Thyroid gland (tissue), 4 donors: ENCODE results near the gene TMPRSS11F. TPM values are rescaled to one million over a fixed set of nuclear protein-coding genes. Genes with fewer than 3 reads are reported as not detected.

Experiments used
- DNase-seq, 2 donors: peaks; one replicate each; pipeline ENCODE4 v3.0.0-alpha.2; 2019
- H3K27ac ChIP-seq, 3 donors: fragments of 200-600 bp; sonication (generic); 1 replicate in 2 of 3; 2 replicates in 1 of 3; pipeline ENCODE4 v1.5.1; 2016 to 2019; ENCODE audit warnings: mild to moderate bottlenecking in 1 of 3, moderate library complexity in 1 of 3
- H3K27me3 ChIP-seq: fragments of 200-600 bp; sonication (generic); one replicate; pipeline ENCODE4 v1.5.1; 2019
- H3K36me3 ChIP-seq, 2 donors: fragments of 200-600 bp; sonication (generic); one replicate each; pipeline ENCODE4 v1.5.1; 2016 to 2019
- H3K4me1 ChIP-seq, 2 donors: fragments of 200-600 bp; sonication (generic); one replicate each; pipeline ENCODE4 v1.5.1; 2017 to 2019
- H3K4me3 ChIP-seq, 3 donors: fragments of 200-600 bp; sonication (generic); replicated peaks in 1 of 3; 1 replicate in 2 of 3; 2 replicates in 1 of 3; pipeline ENCODE4 v1.5.1; 2016; ENCODE audit warnings: mild to moderate bottlenecking in 1 of 3
- H3K9me3 ChIP-seq: fragments of 200-600 bp; sonication (generic); one replicate; pipeline ENCODE4 v1.5.1; 2017
- CTCF ChIP-seq, 6 experiments: fragments of 200-600 bp in 3 of 6; fragments of 450-650 bp in 3 of 6; sonication (generic) in 3 of 6; IDR thresholded peaks; one replicate each; pipeline ENCODE4 v1.5.1; 2016 to 2019; ENCODE audit warnings: antibody characterized with exemption in 6 of 6, mild to moderate bottlenecking in 2 of 6, inconsistent platforms in 1 of 6, moderate library complexity in 1 of 6
- POLR2A ChIP-seq, 2 donors: fragments of 450-650 bp; IDR thresholded peaks; one replicate each; pipeline ENCODE4 v1.6.1; 2017; ENCODE audit warnings: antibody characterized with exemption in 2 of 2, mild to moderate bottlenecking in 2 of 2, moderate library complexity in 1 of 2
- WGBS, 2 donors: methylation state at CpG; one replicate each; pipeline ENCODE4 v1.1.5; 2017; 5-methylcytosine and 5-hydroxymethylcytosine counted together
- intact Hi-C: fragments of 100-400 bp; cut with DNase I; formaldehyde crosslinking; loops from one replicate; pipeline ENCODE4 v1.15.1; 2023
- total RNA-seq, 4 donors: library from RNA; depleted of rRNA; stranded (reverse); fragments of >200 nt; gene quantifications; one replicate each; pipeline ENCODE4 v1.2.3, GENCODE V29; 2016

TMPRSS11F gene
- total RNA-seq, 4 donors from 2014 or later: not detected

- WGBS, 2 donors: 87 to 92% methylated on average over 9 of the region's 9 CpGs
- no peaks in the 10 kb centered on the region for H3K9me3 ChIP-seq
- no peak for DNase-seq
- no peaks in the 10 kb centered on the region for H3K4me1 ChIP-seq
- H3K4me3 ChIP-seq: no peak overlapping the region
- intact Hi-C loops: no loop called here
- H3K36me3 ChIP-seq: no peaks in the 10 kb centered on the region
- TF ChIP-seq POLR2A (IDR thresholded peaks at IDR 0.05): no peak
- no peak for TF ChIP-seq CTCF (IDR thresholded peaks at IDR 0.05)
- H3K27me3 ChIP-seq: no peaks in the 10 kb centered on the region
- no peak overlapping the region for H3K27ac ChIP-seq
These were observed 5.4 kb downstream of the TMPRSS11F start for GRCh38 chr4:68124262-68124661.

- TF ChIP-seq POLR2A (IDR thresholded peaks at IDR 0.05) (no peak), CTCF (IDR thresholded peaks at IDR 0.05) (no peak)
- H3K36me3 ChIP-seq: no peaks in the 10 kb centered on the region
- H3K4me3 ChIP-seq: no peak overlapping the region
- no peak for DNase-seq
- H3K27me3 ChIP-seq: no peaks in the 10 kb centered on the region
- 75 to 76% methylated on average over 2 of the region's 2 CpGs for WGBS, 2 donors
- H3K4me1 ChIP-seq: no peaks in the 10 kb centered on the region
- H3K27ac ChIP-seq: no peak overlapping the region
- intact Hi-C loops: no loop called here
- H3K9me3 ChIP-seq: no peaks in the 10 kb centered on the region
These were observed 6.1 kb downstream of the TMPRSS11F start for GRCh38 chr4:68123525-68123924.

GRCh38 chr4:68119921-68120320 is 9.7 kb downstream of the TMPRSS11F start:
- Histone ChIP-seq H3K4me3 (no peak overlapping the region), H3K36me3 (no peaks in the 10 kb centered on the region), H3K9me3 (no peaks in the 10 kb centered on the region), H3K27me3 (no peaks in the 10 kb centered on the region), H3K4me1 (no peaks in the 10 kb centered on the region), H3K27ac (no peak overlapping the region)
- no peak for DNase-seq
- no peak for TF ChIP-seq CTCF (IDR thresholded peaks at IDR 0.05)
- intact Hi-C loops: no loop called here

- no peaks in the 10 kb centered on the region for H3K4me1 ChIP-seq
- no peaks in the 10 kb centered on the region for H3K36me3 ChIP-seq
- no peak for DNase-seq
- no peaks in the 10 kb centered on the region for H3K9me3 ChIP-seq
- TF ChIP-seq CTCF (IDR thresholded peaks at IDR 0.05): no peak
- TF ChIP-seq POLR2A (IDR thresholded peaks at IDR 0.05): no peak
- H3K4me3 ChIP-seq: no peak overlapping the region
- intact Hi-C loops: no loop called here
- H3K27me3 ChIP-seq: no peaks in the 10 kb centered on the region
- no peak overlapping the region for H3K27ac ChIP-seq
- WGBS, 2 donors: 95 to 97% methylated on average over 1 of the region's 1 CpG
These were observed 19.2 kb downstream of the TMPRSS11F start for GRCh38 chr4:68110441-68110840.

GRCh38 chr4:68109868-68110267 is 19.8 kb downstream of the TMPRSS11F start:
- 69 to 73% methylated on average over 1 of the region's 1 CpG for WGBS, 2 donors
- no peak for TF ChIP-seq POLR2A (IDR thresholded peaks at IDR 0.05)
- TF ChIP-seq CTCF (IDR thresholded peaks at IDR 0.05): no peak
- no peak overlapping the region for H3K4me3 ChIP-seq
- no peaks in the 10 kb centered on the region for H3K36me3 ChIP-seq
- intact Hi-C loops: no loop called here
- H3K27ac ChIP-seq: no peak overlapping the region
- no peaks in the 10 kb centered on the region for H3K4me1 ChIP-seq
- DNase-seq: no peak
- H3K9me3 ChIP-seq: no peaks in the 10 kb centered on the region
- no peaks in the 10 kb centered on the region for H3K27me3 ChIP-seq
